GM06990 (cell line): ENCODE results near the gene MYH3.

Experiments
- DNase-seq: peaks from one replicate; pipeline ENCODE4 v3.0.0-alpha.2; 2011; ENCODE audit not compliant: insufficient read length; ENCODE audit errors: extremely low read depth
- H3K27me3 ChIP-seq: replicated peaks from 2 replicates; pipeline ENCODE4 v1.6.0; 2011; ENCODE audit warnings: low read length; ENCODE audit not compliant: control insufficient read depth, insufficient read depth
- H3K36me3 ChIP-seq: 2 replicates; pipeline ENCODE4 v1.5.1; 2011; ENCODE audit warnings: low read length; ENCODE audit not compliant: control insufficient read depth, insufficient read depth
- H3K4me3 ChIP-seq: replicated peaks from 2 replicates; pipeline ENCODE4 v1.5.1; 2011; ENCODE audit warnings: low read depth, mild to moderate bottlenecking, control low read depth, low read length
- TF ChIP-seq, protein P1 (sequence below): IDR thresholded peaks from 2 replicates; pipeline ENCODE4 v1.5.1; 2011; ENCODE audit warnings: low read length, control low read depth, mild to moderate bottlenecking, inconsistent platforms; ENCODE audit not compliant: insufficient read depth, poor library complexity, severe bottlenecking

MYH3 gene

DNA sequence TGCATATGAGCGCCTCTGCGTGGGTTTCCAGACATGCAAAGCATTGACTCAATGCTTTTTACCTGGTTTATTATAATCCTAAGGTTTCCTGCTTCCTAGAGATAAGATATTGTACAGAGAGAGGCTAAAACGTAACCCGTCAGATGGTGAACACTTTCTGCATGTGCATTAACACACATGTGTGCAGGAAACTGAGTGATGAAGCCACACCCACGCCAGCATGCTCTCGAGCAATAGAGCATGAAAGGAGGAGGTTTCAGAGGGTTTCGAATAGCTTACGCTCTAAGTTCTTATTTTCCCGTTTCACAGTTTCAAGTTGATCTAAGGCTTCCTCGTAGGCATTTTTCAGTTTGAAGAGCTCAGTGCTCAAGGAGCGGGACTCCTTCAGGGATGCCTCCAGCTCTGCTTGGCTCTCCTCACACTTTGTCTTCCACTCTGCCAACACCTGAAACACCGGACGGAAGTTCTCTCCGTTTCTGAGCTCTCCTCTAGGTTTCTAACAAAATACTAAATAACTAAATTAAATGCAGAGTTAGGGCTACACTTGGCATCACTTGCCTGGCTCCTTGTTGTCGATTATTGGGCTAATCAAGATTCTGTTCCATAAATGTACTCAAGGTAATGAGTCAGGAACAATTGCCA, 23.2 kb downstream of the MYH3 start:
- Histone ChIP-seq H3K36me3 (no peaks in the 10 kb centered on the region), H3K4me3 (no peak overlapping the region), H3K27me3 (no peaks in the 10 kb centered on the region)
- DNase-seq: peak; percentile 57
- TF ChIP-seq, protein P1, sequence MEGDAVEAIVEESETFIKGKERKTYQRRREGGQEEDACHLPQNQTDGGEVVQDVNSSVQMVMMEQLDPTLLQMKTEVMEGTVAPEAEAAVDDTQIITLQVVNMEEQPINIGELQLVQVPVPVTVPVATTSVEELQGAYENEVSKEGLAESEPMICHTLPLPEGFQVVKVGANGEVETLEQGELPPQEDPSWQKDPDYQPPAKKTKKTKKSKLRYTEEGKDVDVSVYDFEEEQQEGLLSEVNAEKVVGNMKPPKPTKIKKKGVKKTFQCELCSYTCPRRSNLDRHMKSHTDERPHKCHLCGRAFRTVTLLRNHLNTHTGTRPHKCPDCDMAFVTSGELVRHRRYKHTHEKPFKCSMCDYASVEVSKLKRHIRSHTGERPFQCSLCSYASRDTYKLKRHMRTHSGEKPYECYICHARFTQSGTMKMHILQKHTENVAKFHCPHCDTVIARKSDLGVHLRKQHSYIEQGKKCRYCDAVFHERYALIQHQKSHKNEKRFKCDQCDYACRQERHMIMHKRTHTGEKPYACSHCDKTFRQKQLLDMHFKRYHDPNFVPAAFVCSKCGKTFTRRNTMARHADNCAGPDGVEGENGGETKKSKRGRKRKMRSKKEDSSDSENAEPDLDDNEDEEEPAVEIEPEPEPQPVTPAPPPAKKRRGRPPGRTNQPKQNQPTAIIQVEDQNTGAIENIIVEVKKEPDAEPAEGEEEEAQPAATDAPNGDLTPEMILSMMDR: no peak

DNA sequence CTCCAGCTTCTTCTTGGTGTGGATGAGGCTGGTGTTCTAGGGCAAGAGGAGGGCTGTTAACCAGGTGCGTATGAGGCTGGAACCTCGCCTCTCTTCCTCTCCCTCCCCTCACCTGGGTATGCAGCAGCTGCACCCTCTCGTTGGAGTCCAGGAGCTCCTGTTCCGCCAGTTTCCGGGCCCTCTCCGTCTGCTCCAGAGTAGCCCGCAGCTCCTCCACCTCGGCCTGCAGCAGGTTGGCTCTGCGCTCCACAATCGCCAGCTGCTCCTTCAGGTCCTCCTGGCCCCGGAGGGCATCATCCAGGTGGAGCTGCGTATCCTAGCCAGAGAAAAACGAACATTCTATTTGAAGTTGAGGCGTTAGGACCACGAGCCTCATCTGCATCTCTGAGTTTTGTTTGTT, 25.4 kb downstream of the MYH3 start:
- no peaks in the 10 kb centered on the region for H3K27me3 ChIP-seq
- DNase-seq: no peak
- no peaks in the 10 kb centered on the region for H3K36me3 ChIP-seq
- TF ChIP-seq, protein P1: no peak
- H3K4me3 ChIP-seq: no peak overlapping the region

GRCh38 chr17:10631048-10631700, 25.9 kb downstream of the MYH3 start:
- TF ChIP-seq, protein P1: peak; percentile 88
- DNase-seq: no peak
- Histone ChIP-seq H3K36me3 (no peaks in the 10 kb centered on the region), H3K27me3 (no peaks in the 10 kb centered on the region), H3K4me3 (no peak overlapping the region)

- TF ChIP-seq, protein P1: no peak
- no peak for DNase-seq
- no peaks in the 10 kb centered on the region for H3K36me3 ChIP-seq
These were observed 27.4 kb downstream of the MYH3 start for GRCh38 chr17:10629706-10630105.

DNA sequence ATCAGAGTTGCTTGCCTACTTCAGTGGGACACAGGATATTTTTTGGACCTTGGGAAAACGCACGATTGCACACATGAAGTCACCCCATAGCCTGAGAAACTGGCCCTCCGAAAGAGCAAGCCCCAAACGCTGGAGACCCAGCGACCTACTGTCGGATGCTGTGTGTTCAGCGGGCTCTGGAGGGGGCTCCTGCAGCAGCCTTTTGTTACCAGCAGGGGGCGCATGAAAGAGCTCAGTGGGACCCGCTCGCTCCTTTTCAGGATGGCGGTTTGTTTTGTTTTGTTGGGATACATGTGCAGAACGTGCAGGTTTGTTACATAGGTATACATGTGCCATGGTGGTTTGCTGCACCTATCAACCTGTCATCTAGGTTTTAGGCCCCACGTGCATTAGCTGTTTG, 28.4 kb downstream of the MYH3 start:
- DNase-seq: no peak
- H3K36me3 ChIP-seq: no peaks in the 10 kb centered on the region
- H3K4me3 ChIP-seq: no peak overlapping the region
- H3K27me3 ChIP-seq: no peaks in the 10 kb centered on the region
- TF ChIP-seq, protein P1: peak; percentile 45

More at GRCh38 chr17:10629706-10630105, 27.4 kb downstream of the MYH3 start:
- no peak overlapping the region for H3K4me3 ChIP-seq
- no peaks in the 10 kb centered on the region for H3K27me3 ChIP-seq

DNA sequence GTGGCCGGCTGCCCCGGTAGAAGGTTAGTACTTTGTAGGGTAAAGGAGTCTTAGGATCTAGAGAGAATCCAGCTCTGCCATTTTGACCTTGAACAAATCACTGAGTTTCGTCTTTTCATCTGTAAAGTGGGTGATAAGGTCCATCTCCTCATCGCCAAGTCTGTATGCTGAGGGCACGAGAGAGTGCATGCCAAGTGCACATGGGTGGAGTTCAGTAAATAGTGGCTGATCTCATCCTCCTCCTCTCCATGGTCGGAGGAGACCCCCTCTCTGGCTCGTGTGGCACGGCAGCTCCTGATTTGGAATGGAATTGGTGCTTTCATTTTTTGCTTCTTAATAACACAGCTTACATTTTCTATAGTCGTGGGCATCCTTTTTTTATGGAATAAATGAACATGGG, 30.7 kb downstream of the MYH3 start:
- Histone ChIP-seq H3K27me3 (no peaks in the 10 kb centered on the region), H3K36me3 (no peaks in the 10 kb centered on the region), H3K4me3 (no peak overlapping the region)
- no peak for DNase-seq
- TF ChIP-seq, protein P1: no peak
